GM12891 (cell line): ENCODE data around the gene CCL28.

Experiments
- PAX5 ChIP-seq: IDR thresholded peaks from 2 replicates; pipeline ENCODE4 v1.6.1; 2011; ENCODE audit warnings: low read length, moderate library complexity, mild to moderate bottlenecking; ENCODE audit not compliant: insufficient read depth, severe bottlenecking
- POLR2A ChIP-seq: IDR thresholded peaks from 2 replicates; pipeline ENCODE4 v1.6.1; 2011; ENCODE audit warnings: low read depth, low read length, control low read depth
- POLR2AphosphoS5 ChIP-seq: IDR thresholded peaks from 2 replicates; pipeline ENCODE4 v1.6.1; 2011; ENCODE audit warnings: low read depth, low read length, control low read depth

DNA sequence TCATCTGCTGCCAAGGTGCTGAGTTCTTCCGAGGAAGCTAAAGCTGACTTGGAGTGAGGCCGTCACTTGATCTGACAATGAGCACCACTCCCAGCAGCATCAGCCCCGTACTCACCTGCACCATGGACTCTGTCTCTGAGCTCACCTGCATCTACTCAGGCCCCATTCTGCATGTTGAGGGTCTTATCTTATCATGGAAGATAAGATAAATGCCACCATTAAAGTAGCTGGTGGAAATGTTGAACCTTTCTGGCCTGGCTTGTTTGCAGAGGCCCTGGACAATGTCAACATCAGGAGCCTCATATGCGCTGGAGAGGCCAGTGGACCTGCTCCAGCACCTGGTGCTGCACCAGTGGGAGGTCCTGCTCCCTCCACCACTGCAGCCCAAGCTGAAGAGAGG, 64.0 kb downstream of the CCL28 start:
- TF ChIP-seq POLR2A (no peak), POLR2AphosphoS5 (no peak), PAX5 (no peak)
